CD14-positive monocyte (primary cell): ENCODE results near the gene WDSUB1. TPM values are rescaled to one million over a fixed set of nuclear protein-coding genes. Genes with fewer than 3 reads are reported as not detected.
A peak's percentile ranks its signal among the peaks of the same experiment; 100 is the strongest.

Experiments used
- DNase-seq, 3 donors: peaks; one replicate each; pipeline ENCODE4 v3.0.0-alpha.2; 2011 to 2022
- H2AFZ ChIP-seq: 2 replicates; pipeline ENCODE4 v1.6.0; 2012; ENCODE audit warnings: mild to moderate bottlenecking, low read depth, low read length, inconsistent platforms; ENCODE audit not compliant: insufficient read depth, poor library complexity, severe bottlenecking
- H3K27ac ChIP-seq, 2 donors: 1 replicate in 1 of 2; 2 replicates in 1 of 2; pipeline ENCODE4 v1.5.1; 2012 to 2013; ENCODE audit warnings: low read length in 2 of 2, control low read depth in 1 of 2, inconsistent platforms in 1 of 2, low read depth in 1 of 2, mild to moderate bottlenecking in 1 of 2
- H3K27me3 ChIP-seq, 2 donors: one replicate each; pipeline versions ENCODE4 v1.6.0 to v1.6.1; 2011 to 2013; ENCODE audit warnings: low read length in 2 of 2; ENCODE audit not compliant: control insufficient read depth in 2 of 2, insufficient read depth in 2 of 2
- H3K36me3 ChIP-seq, 2 donors: replicated peaks in 1 of 2; 1 replicate in 1 of 2; 2 replicates in 1 of 2; pipeline versions ENCODE4 v1.5.1 to v1.6.1; 2012 to 2013; ENCODE audit warnings: low read length in 2 of 2, control low read depth in 1 of 2, inconsistent platforms in 1 of 2, mild to moderate bottlenecking in 1 of 2; ENCODE audit not compliant: insufficient read depth in 2 of 2, control insufficient read depth in 1 of 2
- H3K4me1 ChIP-seq, 2 donors: 1 replicate in 1 of 2; 2 replicates in 1 of 2; pipeline versions ENCODE4 v1.5.1 to v1.6.1; 2012 to 2013; ENCODE audit warnings: low read length in 2 of 2, control low read depth in 1 of 2, inconsistent platforms in 1 of 2, mild to moderate bottlenecking in 1 of 2, moderate library complexity in 1 of 2; ENCODE audit not compliant: insufficient read depth in 2 of 2, control insufficient read depth in 1 of 2
- H3K4me2 ChIP-seq: replicated peaks from 2 replicates; pipeline ENCODE3; 2012; ENCODE audit warnings: low read length, moderate library complexity, mild to moderate bottlenecking; ENCODE audit not compliant: poor library complexity, severe bottlenecking; ENCODE audit errors: extremely low read depth
- H3K4me3 ChIP-seq, 3 experiments: fragments of 200-600 bp in 1 of 3; sonication (generic) in 1 of 3; replicated peaks in 1 of 3; 1 replicate in 2 of 3; 2 replicates in 1 of 3; pipeline ENCODE4 v1.5.1; 2011 to 2013; ENCODE audit warnings: low read length in 3 of 3, mild to moderate bottlenecking in 3 of 3, control low read depth in 2 of 3, low read depth in 2 of 3, inconsistent platforms in 1 of 3, moderate library complexity in 1 of 3
- H3K79me2 ChIP-seq: 2 replicates; pipeline ENCODE4 v1.6.0; 2012; ENCODE audit warnings: mild to moderate bottlenecking, control low read depth, inconsistent platforms, low read length, moderate library complexity; ENCODE audit not compliant: insufficient read depth
- H3K9ac ChIP-seq: 2 replicates; pipeline ENCODE4 v1.6.0; 2017; ENCODE audit warnings: low read length, mild to moderate bottlenecking; ENCODE audit not compliant: insufficient read depth, poor library complexity, severe bottlenecking
- H3K9me3 ChIP-seq, 2 donors: replicated peaks in 1 of 2; 1 replicate in 1 of 2; 2 replicates in 1 of 2; pipeline versions ENCODE4 v1.5.1 to v1.6.1; 2012 to 2013; ENCODE audit warnings: low read length in 2 of 2, control low read depth in 1 of 2; ENCODE audit not compliant: control insufficient read depth in 1 of 2, insufficient read depth in 1 of 2
- H4K20me1 ChIP-seq: 2 replicates; pipeline ENCODE4 v1.6.0; 2012; ENCODE audit warnings: mild to moderate bottlenecking, low read length, control low read depth, moderate library complexity; ENCODE audit not compliant: insufficient read depth
- H3K27ac Mint-ChIP-seq, 7 donors: one replicate each; pipeline ENCODE4 v1.8.0; 2020; ENCODE audit warnings: mild to moderate bottlenecking in 7 of 7, mixed read lengths in 7 of 7, moderate library complexity in 6 of 7, inconsistent platforms in 2 of 7
- H3K27me3 Mint-ChIP-seq, 3 donors: one replicate each; pipeline ENCODE4 v1.8.0; 2021 to 2022; ENCODE audit warnings: low read depth in 3 of 3, mild to moderate bottlenecking in 3 of 3, mixed read lengths in 3 of 3, moderate library complexity in 3 of 3, inconsistent platforms in 1 of 3
- H3K36me3 Mint-ChIP-seq, 2 donors: one replicate each; pipeline ENCODE4 v1.8.0; 2020; ENCODE audit warnings: mixed read lengths in 2 of 2, inconsistent platforms in 1 of 2, mild to moderate bottlenecking in 1 of 2
- H3K4me1 Mint-ChIP-seq: one replicate; pipeline ENCODE4 v1.8.0; 2020; ENCODE audit warnings: mild to moderate bottlenecking, mixed read lengths
- H3K4me3 Mint-ChIP-seq, 2 donors: one replicate each; pipeline ENCODE4 v1.8.0; 2020; ENCODE audit warnings: mild to moderate bottlenecking in 2 of 2, mixed read lengths in 2 of 2, moderate library complexity in 1 of 2
- H3K9me3 Mint-ChIP-seq, 7 donors: one replicate each; pipeline ENCODE4 v1.8.0; 2020 to 2022; ENCODE audit warnings: mixed read lengths in 7 of 7, mild to moderate bottlenecking in 6 of 7, moderate library complexity in 6 of 7, inconsistent platforms in 2 of 7
- CTCF ChIP-seq: fragments of 200-600 bp; IDR thresholded peaks from one replicate; pipeline ENCODE4 v1.8.0; 2022; ENCODE audit warnings: antibody characterized with exemption, mild to moderate bottlenecking
- WGBS: methylation state at CpG from one replicate; pipeline ENCODE4 v1.1.5; 2013; ENCODE audit warnings: missing lambda C conversion rate; ENCODE audit not compliant: insufficient coverage; 5-methylcytosine and 5-hydroxymethylcytosine counted together
- intact Hi-C, 2 donors: fragments of 100-400 bp; cut with micrococcal nuclease; formaldehyde crosslinking; loops; one replicate each; pipeline versions ENCODE4 v1.15.0 to v1.15.1; 2023
- polyA plus RNA-seq, 3 donors: library from polyadenylated mRNA; depleted of rRNA in 1 of 3; unstranded in 2 of 3; stranded (reverse) in 1 of 3; fragments of 300-500 nt in 2 of 3; fragments of >200 nt in 1 of 3; fragmentation: Illumina TruSeq in 2 of 3; gene quantifications; 1 replicate in 2 of 3; 2 replicates in 1 of 3; pipeline ENCODE4 v1.2.3, GENCODE V29; 2012 to 2021

The WDSUB1 gene
- polyA plus RNA-seq, 3 donors: 9.4 to 17.8 (median 10.1) TPM

GRCh38 chr2:159262226-159262625, 24.3 kb downstream of the WDSUB1 start:
- no CpG with 5 or more reads among the region's 6 CpGs for WGBS

GRCh38 chr2:159256159-159256558, 30.3 kb downstream of the WDSUB1 start:
- no peak overlapping the region for H3K4me3 Mint-ChIP-seq
- intact Hi-C loops: no loop called here
- H3K36me3 Mint-ChIP-seq: peaks cover 35 to 40% of the 10 kb centered on the region in 2 donors
- Histone ChIP-seq H3K4me2 (no peak overlapping the region), H3K79me2 (no peaks in the 10 kb centered on the region), H2AFZ (no peak overlapping the region), H4K20me1 (no peaks in the 10 kb centered on the region), H3K27me3 (no peaks in the 10 kb centered on the region), H3K36me3 (peaks cover 46 to 57% of the 10 kb centered on the region in 2 donors), H3K4me3 (no peak overlapping the region), H3K27ac (no peak overlapping the region), H3K9ac (no peak overlapping the region), H3K9me3 (no peaks in the 10 kb centered on the region), H3K4me1 (peaks cover 3 to 4% of the 10 kb centered on the region in 2 donors)
- H3K4me1 Mint-ChIP-seq: peaks cover 6% of the 10 kb centered on the region
- DNase-seq: no peak
- no peak for TF ChIP-seq CTCF
- H3K27ac Mint-ChIP-seq: no peak overlapping the region
- H3K27me3 Mint-ChIP-seq: no peaks in the 10 kb centered on the region
- no CpG with 5 or more reads among the region's 2 CpGs for WGBS
- peaks cover 0 to 2% (median 0%) of the 10 kb centered on the region in 7 donors for H3K9me3 Mint-ChIP-seq

More at GRCh38 chr2:159262226-159262625, 24.3 kb downstream of the WDSUB1 start:
- Histone ChIP-seq H3K4me2 (no peak overlapping the region), H3K9me3 (no peaks in the 10 kb centered on the region), H3K4me3 (no peak overlapping the region), H3K27me3 (no peaks in the 10 kb centered on the region), H4K20me1 (no peaks in the 10 kb centered on the region), H3K36me3 (peaks cover 21 to 59% of the 10 kb centered on the region in 2 donors), H3K27ac (no peak overlapping the region), H3K9ac (no peak overlapping the region), H3K4me1 (no peaks in the 10 kb centered on the region), H2AFZ (no peak overlapping the region), H3K79me2 (no peaks in the 10 kb centered on the region)
- Mint-ChIP-seq H3K4me1 (no peaks in the 10 kb centered on the region), H3K9me3 (no peaks in the 10 kb centered on the region), H3K4me3 (no peak overlapping the region), H3K27me3 (no peaks in the 10 kb centered on the region), H3K27ac (peak overlapping the region in 1 of 7 donors; percentile 18), H3K36me3 (peaks cover 47 to 53% of the 10 kb centered on the region in 2 donors)
- intact Hi-C loops: no loop called here
- DNase-seq: no peak
- TF ChIP-seq CTCF: no peak
